ENCODE results near the gene EDNRA.

Gene EDNRA

DNA sequence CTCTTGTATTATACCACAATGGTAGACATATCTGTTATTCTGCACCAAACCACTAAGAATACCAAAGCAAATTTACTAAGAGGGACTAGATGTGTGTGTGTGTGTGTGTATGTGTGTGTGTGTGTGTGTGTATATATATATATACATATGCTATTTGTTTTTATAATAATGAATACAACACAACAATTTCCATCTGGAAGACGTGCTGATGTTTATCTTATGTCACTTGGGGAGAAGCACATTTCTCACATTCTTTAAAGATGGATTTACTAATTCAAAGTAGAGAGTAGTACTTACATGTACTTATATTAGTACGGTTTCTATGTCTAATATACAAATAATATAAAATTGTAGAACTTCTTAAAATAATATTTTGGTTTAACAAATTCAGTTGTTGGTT, 52.0 kb downstream of the EDNRA start:
- TF ChIP-seq, protein P1, sequence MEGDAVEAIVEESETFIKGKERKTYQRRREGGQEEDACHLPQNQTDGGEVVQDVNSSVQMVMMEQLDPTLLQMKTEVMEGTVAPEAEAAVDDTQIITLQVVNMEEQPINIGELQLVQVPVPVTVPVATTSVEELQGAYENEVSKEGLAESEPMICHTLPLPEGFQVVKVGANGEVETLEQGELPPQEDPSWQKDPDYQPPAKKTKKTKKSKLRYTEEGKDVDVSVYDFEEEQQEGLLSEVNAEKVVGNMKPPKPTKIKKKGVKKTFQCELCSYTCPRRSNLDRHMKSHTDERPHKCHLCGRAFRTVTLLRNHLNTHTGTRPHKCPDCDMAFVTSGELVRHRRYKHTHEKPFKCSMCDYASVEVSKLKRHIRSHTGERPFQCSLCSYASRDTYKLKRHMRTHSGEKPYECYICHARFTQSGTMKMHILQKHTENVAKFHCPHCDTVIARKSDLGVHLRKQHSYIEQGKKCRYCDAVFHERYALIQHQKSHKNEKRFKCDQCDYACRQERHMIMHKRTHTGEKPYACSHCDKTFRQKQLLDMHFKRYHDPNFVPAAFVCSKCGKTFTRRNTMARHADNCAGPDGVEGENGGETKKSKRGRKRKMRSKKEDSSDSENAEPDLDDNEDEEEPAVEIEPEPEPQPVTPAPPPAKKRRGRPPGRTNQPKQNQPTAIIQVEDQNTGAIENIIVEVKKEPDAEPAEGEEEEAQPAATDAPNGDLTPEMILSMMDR (conservative IDR thresholded peaks at IDR 0.05; ENCODE audit: low read length) = no peak
- TF ChIP-seq EZH2phosphoT487 (IDR thresholded peaks at IDR 0.05; ENCODE audit: borderline replicate concordance) = no peak
- H3K4me3 ChIP-seq (ENCODE audit: low read length, poor library complexity, severe bottlenecking) = no peak overlapping the region
- H3K79me2 ChIP-seq (ENCODE audit: insufficient read depth, low read length) = no peaks in the 10 kb centered on the region
- H3F3A ChIP-seq (ENCODE audit: low read depth) = no peaks in the 10 kb centered on the region
- no peaks in the 10 kb centered on the region for H3K36me3 ChIP-seq (ENCODE audit: insufficient read depth, low read length)
- H3K9ac ChIP-seq (ENCODE audit: low read depth, low read length, poor library complexity, severe bottlenecking) = no peak overlapping the region
- peaks cover 5% of the 10 kb centered on the region for H3K27me3 ChIP-seq (ENCODE audit: insufficient read depth, low read length, poor library complexity, severe bottlenecking)
- H3K4me1 ChIP-seq (ENCODE audit: insufficient read depth, low read length, poor library complexity, severe bottlenecking) = no peaks in the 10 kb centered on the region
- H3K4me2 ChIP-seq (ENCODE audit: low read depth, low read length, poor library complexity, severe bottlenecking) = no peak overlapping the region
- H3K9me2 ChIP-seq (replicated peaks; ENCODE audit: low read depth, low read length) = no peaks in the 10 kb centered on the region
- H3K9me3 ChIP-seq (ENCODE audit: insufficient read depth, low read depth, low read length) = no peaks in the 10 kb centered on the region
- H4K20me1 ChIP-seq (ENCODE audit: insufficient read depth, low read length, poor library complexity, severe bottlenecking) = no peaks in the 10 kb centered on the region
- H2AFZ ChIP-seq (ENCODE audit: low read length) = no peak overlapping the region

DNA sequence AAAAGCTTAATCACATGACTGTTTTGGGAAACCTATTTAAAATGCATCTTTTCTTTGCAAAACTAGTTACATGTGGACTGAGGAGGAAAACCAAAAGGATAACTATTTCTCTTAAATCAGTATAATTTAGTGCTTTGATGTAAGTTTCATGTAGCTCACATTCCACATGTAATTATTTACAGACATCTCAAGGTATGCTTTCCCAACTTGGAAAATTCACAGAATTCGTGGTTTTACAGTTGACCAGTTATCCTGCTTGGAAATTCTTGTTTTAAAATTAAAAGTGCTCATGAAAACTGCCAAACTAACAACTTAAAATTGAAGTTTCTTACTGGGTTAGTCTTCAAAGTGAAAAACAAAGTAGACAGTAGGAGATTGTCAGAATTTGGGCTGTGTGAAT, 52.4 kb downstream of the EDNRA start:
- Histone ChIP-seq H3K9ac (ENCODE audit: low read depth, low read length, poor library complexity, severe bottlenecking) (no peak overlapping the region), H3K4me3 (ENCODE audit: low read length, poor library complexity, severe bottlenecking) (no peak overlapping the region), H3K79me2 (ENCODE audit: insufficient read depth, low read length) (no peaks in the 10 kb centered on the region), H4K20me1 (ENCODE audit: insufficient read depth, low read length, poor library complexity, severe bottlenecking) (no peaks in the 10 kb centered on the region), H3F3A (ENCODE audit: low read depth) (no peaks in the 10 kb centered on the region), H3K9me3 (ENCODE audit: insufficient read depth, low read depth, low read length) (no peaks in the 10 kb centered on the region), H3K36me3 (ENCODE audit: insufficient read depth, low read length) (no peaks in the 10 kb centered on the region), H3K4me2 (ENCODE audit: low read depth, low read length, poor library complexity, severe bottlenecking) (no peak overlapping the region), H3K4me1 (ENCODE audit: insufficient read depth, low read length, poor library complexity, severe bottlenecking) (no peaks in the 10 kb centered on the region), H3K9me2 (replicated peaks; ENCODE audit: low read depth, low read length) (no peaks in the 10 kb centered on the region), H2AFZ (ENCODE audit: low read length) (no peak overlapping the region), H3K27me3 (ENCODE audit: insufficient read depth, low read length, poor library complexity, severe bottlenecking) (peaks cover 5% of the 10 kb centered on the region)
- no peak for TF ChIP-seq EZH2phosphoT487 (IDR thresholded peaks at IDR 0.05; ENCODE audit: borderline replicate concordance)
- TF ChIP-seq, protein P1 (conservative IDR thresholded peaks at IDR 0.05; ENCODE audit: low read length) = no peak

DNA sequence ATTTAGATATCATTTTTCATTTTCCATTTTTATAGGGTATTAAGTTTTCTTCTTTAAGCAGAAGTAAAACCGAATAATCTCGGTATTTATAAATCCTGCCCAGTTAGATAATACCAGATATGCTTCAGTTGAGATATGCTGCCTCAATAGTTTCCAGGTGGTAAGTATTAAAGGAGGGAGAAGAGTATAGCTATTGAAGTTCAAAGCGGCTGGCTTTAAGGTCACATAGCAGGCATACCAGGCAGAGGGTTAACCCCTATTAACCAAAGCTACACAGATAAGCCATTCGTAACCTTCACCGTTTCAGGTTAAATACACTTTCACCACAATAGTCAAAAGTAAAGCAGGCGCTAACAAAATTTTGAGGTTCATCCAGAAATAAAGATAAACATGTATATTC, 54.2 kb downstream of the EDNRA start:
- Histone ChIP-seq H3F3A (ENCODE audit: low read depth) (no peaks in the 10 kb centered on the region), H3K9me3 (ENCODE audit: insufficient read depth, low read depth, low read length) (no peaks in the 10 kb centered on the region), H2AFZ (ENCODE audit: low read length) (no peak overlapping the region), H3K4me1 (ENCODE audit: insufficient read depth, low read length, poor library complexity, severe bottlenecking) (no peaks in the 10 kb centered on the region), H3K79me2 (ENCODE audit: insufficient read depth, low read length) (no peaks in the 10 kb centered on the region), H3K36me3 (ENCODE audit: insufficient read depth, low read length) (no peaks in the 10 kb centered on the region), H3K27me3 (ENCODE audit: insufficient read depth, low read length, poor library complexity, severe bottlenecking) (peaks cover 5% of the 10 kb centered on the region), H3K9ac (ENCODE audit: low read depth, low read length, poor library complexity, severe bottlenecking) (no peak overlapping the region), H3K9me2 (replicated peaks; ENCODE audit: low read depth, low read length) (no peaks in the 10 kb centered on the region), H3K4me3 (ENCODE audit: low read length, poor library complexity, severe bottlenecking) (no peak overlapping the region), H4K20me1 (ENCODE audit: insufficient read depth, low read length, poor library complexity, severe bottlenecking) (no peaks in the 10 kb centered on the region), H3K4me2 (ENCODE audit: low read depth, low read length, poor library complexity, severe bottlenecking) (no peak overlapping the region)
- TF ChIP-seq, protein P1 (conservative IDR thresholded peaks at IDR 0.05; ENCODE audit: low read length) = no peak
- no peak for TF ChIP-seq EZH2phosphoT487 (IDR thresholded peaks at IDR 0.05; ENCODE audit: borderline replicate concordance)

Measured in Loucy (cell line).